Measurements from ENCODE around the gene DEFB131B.
"Not testable (repeated sequence)": the region's sequence is repeated elsewhere in the genome, so short reads cannot be mapped to it uniquely, and the experiment has no call there.

DEFB131B gene

DNA sequence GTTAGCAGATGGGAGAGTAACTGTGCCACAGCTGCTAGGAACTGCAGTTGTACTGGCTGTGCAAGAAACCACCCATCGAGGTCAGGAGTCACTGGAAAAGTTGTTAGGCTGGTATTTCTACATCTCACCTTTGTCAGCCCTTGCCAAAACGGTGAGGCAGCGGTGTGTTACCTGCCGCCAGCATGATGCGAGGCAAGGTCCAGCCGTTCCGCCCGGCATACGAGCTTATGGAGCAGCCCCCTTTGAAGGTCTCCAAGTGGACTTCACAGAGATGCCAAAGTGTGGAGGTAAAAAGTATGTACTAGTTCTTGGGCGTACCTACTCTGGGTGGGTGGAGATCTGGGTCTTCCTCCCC, 33.7 kb downstream of the DEFB131B start:
- DNase-seq, result not testable (repeated sequence)

DNA sequence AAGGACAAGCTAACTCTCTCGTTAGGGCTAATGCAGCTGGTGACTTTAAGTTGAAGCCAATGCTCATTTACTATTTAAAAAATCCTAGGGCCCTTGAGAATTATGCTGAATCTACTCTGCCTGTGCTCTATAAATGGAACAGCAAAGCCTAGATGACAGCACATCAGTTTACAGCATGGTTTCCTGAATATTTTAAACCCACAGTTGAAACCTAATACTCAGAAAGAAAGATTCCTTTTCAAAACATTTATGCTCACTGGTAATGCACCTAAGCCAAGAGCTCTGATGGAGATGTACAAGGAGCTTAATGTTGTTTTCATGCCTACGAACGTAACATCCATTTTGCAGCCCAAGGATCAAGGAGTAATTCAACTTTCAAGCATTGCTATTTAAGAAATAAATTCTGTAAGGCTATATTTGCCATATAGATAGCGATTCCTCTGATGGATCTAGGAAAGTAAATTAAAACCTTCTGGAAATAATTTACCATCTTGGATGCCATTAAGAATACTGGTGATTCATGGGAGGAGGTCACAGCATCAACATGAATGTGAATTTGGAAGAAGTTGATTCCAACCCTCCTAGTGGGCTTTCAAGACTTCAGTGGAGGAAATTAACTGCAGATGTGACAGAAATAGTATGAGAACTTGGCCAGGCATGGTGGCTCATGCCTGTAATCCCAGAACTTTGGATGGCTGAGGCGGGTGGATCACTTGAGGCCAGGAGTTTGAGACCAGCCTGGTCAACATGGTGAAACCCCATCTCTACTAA, 35.7 kb downstream of the DEFB131B start:
- no peak for DNase-seq

GRCh38 chr11:71914617-71915189, 36.5 kb downstream of the DEFB131B start:
- peak; percentile 81 for DNase-seq

GRCh38 chr11:71917646-71918140, 39.4 kb downstream of the DEFB131B start:
- no peak for DNase-seq

GRCh38 chr11:71927820-71928736, 49.8 kb downstream of the DEFB131B start, which contains the start of gene XNDC1N:
Gene XNDC1N, minus strand, starts transcription at chr11:71928594. Its CDS starts 5,241 bp downstream, at chr11:71923353.
- peak; percentile 86 for DNase-seq

- DNase-seq, result peak; percentile 99
These were observed 50.6 kb downstream of the DEFB131B start, which contains the start of gene RNF121 for GRCh38 chr11:71928737-71929443. Gene RNF121, plus strand, starts transcription at chr11:71929046. Its CDS starts 16 bp downstream, at chr11:71929062.

GRCh38 chr11:71929491-71929890, 51.2 kb downstream of the DEFB131B start:
- DNase-seq, result no peak

- no peak for DNase-seq
These were observed 52.4 kb downstream of the DEFB131B start for GRCh38 chr11:71930556-71931244.

DNA sequence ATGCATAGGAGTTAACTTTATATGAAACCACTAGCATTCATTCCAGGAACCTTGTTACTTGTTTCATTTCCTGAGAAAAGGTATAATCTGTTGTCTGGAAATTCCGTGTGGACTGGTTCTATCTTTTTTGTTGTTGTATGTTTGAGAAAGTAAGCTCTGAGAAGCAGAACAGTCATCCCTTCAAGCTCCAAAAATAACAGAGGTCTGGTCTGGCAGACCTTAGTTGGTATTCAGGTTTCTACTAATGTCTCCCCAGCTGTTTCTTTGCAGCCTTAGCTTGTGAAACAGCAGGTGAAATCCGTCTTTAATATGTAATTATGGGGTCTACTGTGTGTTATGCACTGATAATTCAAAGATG, 53.0 kb downstream of the DEFB131B start:
- peak; percentile 37 for DNase-seq

GRCh38 chr11:71933141-71933933, 55.1 kb downstream of the DEFB131B start:
- no peak for DNase-seq
